ENCODE data around the gene SPDYC. TPM values are rescaled to one million over a fixed set of nuclear protein-coding genes. Genes with fewer than 3 reads are reported as not detected.

The SPDYC gene
- total RNA-seq, 1 experiment from 2014 or later = not detected

- no peak overlapping the region for H3K4me2 ChIP-seq (ENCODE audit: low read length)
- ATAC-seq = no peak
- ChIA-PET CTCF (no interaction called here), POLR2A (ENCODE audit: unreplicated experiment) (no interaction called here)
- no peak overlapping the region for H3K27ac ChIP-seq (ENCODE audit: low read length)
- no peak overlapping the region for H2AFZ ChIP-seq (ENCODE audit: low read length)
- no peaks in the 10 kb centered on the region for H3F3A ChIP-seq (ENCODE audit: low read length, unreplicated experiment)
- H3K36me3 ChIP-seq (ENCODE audit: low read depth, low read length) = peaks cover 42% of the 10 kb centered on the region; the same call in 1 of the 2 replicates
- H4K20me1 ChIP-seq (ENCODE audit: low read length) = no peaks in the 10 kb centered on the region
- H3K9ac ChIP-seq (ENCODE audit: low read length) = no peak overlapping the region
- DNase-seq = no peak
- no peaks in the 10 kb centered on the region for H3K9me3 ChIP-seq (ENCODE audit: low read length)
- BruUV-seq (replicated peaks) = no TSS peak
- no peak for TF ChIP-seq EZH2phosphoT487 (IDR thresholded peaks at IDR 0.05; ENCODE audit: borderline replicate concordance, low read length)
- peaks cover 12% of the 10 kb centered on the region for H3K4me1 ChIP-seq (ENCODE audit: insufficient read depth, low read length)
- no peak overlapping the region for H3K4me3 ChIP-seq (ENCODE audit: low read length)
- no peaks in the 10 kb centered on the region for H3K9me2 ChIP-seq (replicated peaks; ENCODE audit: low read length)
- H3K79me2 ChIP-seq (ENCODE audit: low read length) = peaks cover 41% of the 10 kb centered on the region
- no peaks in the 10 kb centered on the region for H3K27me3 ChIP-seq (ENCODE audit: low read length)
- intact Hi-C loops (cut with micrococcal nuclease) = no loop called here
These were observed 43.3 kb upstream of the SPDYC start for GRCh38 chr11:65126624-65127274.

GRCh38 chr11:65127473-65128181, 42.4 kb upstream of the SPDYC start:
- no peaks in the 10 kb centered on the region for H3F3A ChIP-seq (ENCODE audit: low read length, unreplicated experiment)
- no peak overlapping the region for H3K27ac ChIP-seq (ENCODE audit: low read length)
- intact Hi-C loops (cut with micrococcal nuclease) = no loop called here
- H2AFZ ChIP-seq (ENCODE audit: low read length) = no peak overlapping the region
- DNase-seq (no peak), ATAC-seq (no peak)
- no peaks in the 10 kb centered on the region for H3K9me2 ChIP-seq (replicated peaks; ENCODE audit: low read length)
- H3K9ac ChIP-seq (ENCODE audit: low read length) = no peak overlapping the region
- TF ChIP-seq CTCF (conservative IDR thresholded peaks at IDR 0.05; ENCODE audit: low read depth, low read length) (no peak), EZH2phosphoT487 (IDR thresholded peaks at IDR 0.05; ENCODE audit: borderline replicate concordance, low read length) (no peak), EZH2 (IDR thresholded peaks at IDR 0.05; ENCODE audit: low read length, unreplicated experiment) (no peak)
- ChIA-PET CTCF (no interaction called here), POLR2A (ENCODE audit: unreplicated experiment) (interaction anchor here (0.5 to 0.6 kb wide), 2 partner anchors 48 to 206 kb away, joined by 5 to 18 read pairs; partner anchors contain the start of gene DPF2)
- H3K4me2 ChIP-seq (ENCODE audit: low read length) = no peak overlapping the region
- no peaks in the 10 kb centered on the region for H4K20me1 ChIP-seq (ENCODE audit: low read length)
- H3K9me3 ChIP-seq (ENCODE audit: low read length) = no peaks in the 10 kb centered on the region
- H3K36me3 ChIP-seq (ENCODE audit: low read depth, low read length) = peaks cover 50% of the 10 kb centered on the region; the same call in 1 of the 2 replicates
- peaks cover 12% of the 10 kb centered on the region for H3K4me1 ChIP-seq (ENCODE audit: insufficient read depth, low read length)
- no peak overlapping the region for H3K4me3 ChIP-seq (ENCODE audit: low read length)
- H3K27me3 ChIP-seq (ENCODE audit: low read length) = no peaks in the 10 kb centered on the region
- H3K79me2 ChIP-seq (ENCODE audit: low read length) = peaks cover 42% of the 10 kb centered on the region
- BruUV-seq (replicated peaks) = no TSS peak

GRCh38 chr11:65128182-65129145, 41.6 kb upstream of the SPDYC start:
- H3K4me3 ChIP-seq (ENCODE audit: low read length) = no peak overlapping the region

More at GRCh38 chr11:65128182-65129145, 41.6 kb upstream of the SPDYC start:
- intact Hi-C loops (cut with micrococcal nuclease) = no loop called here
- peaks cover 53% of the 10 kb centered on the region; the same call in 1 of the 2 replicates for H3K36me3 ChIP-seq (ENCODE audit: low read depth, low read length)
- H3K27ac ChIP-seq (ENCODE audit: low read length) = no peak overlapping the region
- BruUV-seq (replicated peaks) = no TSS peak
- H3K27me3 ChIP-seq (ENCODE audit: low read length) = no peaks in the 10 kb centered on the region
- no peak overlapping the region for H3K9ac ChIP-seq (ENCODE audit: low read length)
- H3K9me2 ChIP-seq (replicated peaks; ENCODE audit: low read length) = no peaks in the 10 kb centered on the region
- DNase-seq (no peak), ATAC-seq (no peak)
- H3F3A ChIP-seq (ENCODE audit: low read length, unreplicated experiment) = no peaks in the 10 kb centered on the region
- POLR2A ChIA-PET (ENCODE audit: unreplicated experiment) = interaction anchor here (0.5 to 0.6 kb wide), 2 partner anchors 47 to 205 kb away, joined by 5 to 18 read pairs; partner anchors contain the start of gene DPF2
- H3K9me3 ChIP-seq (ENCODE audit: low read length) = no peaks in the 10 kb centered on the region
- peaks cover 42% of the 10 kb centered on the region for H3K79me2 ChIP-seq (ENCODE audit: low read length)
- H4K20me1 ChIP-seq (ENCODE audit: low read length) = no peaks in the 10 kb centered on the region; the same call in 1 of the 2 replicates
- CTCF ChIA-PET = no interaction called here
- TF ChIP-seq EZH2 (IDR thresholded peaks at IDR 0.05; ENCODE audit: low read length, unreplicated experiment) (no peak), CTCF (conservative IDR thresholded peaks at IDR 0.05; ENCODE audit: low read depth, low read length) (no peak), EZH2phosphoT487 (IDR thresholded peaks at IDR 0.05; ENCODE audit: borderline replicate concordance, low read length) (no peak)
- peaks cover 15% of the 10 kb centered on the region for H3K4me1 ChIP-seq (ENCODE audit: insufficient read depth, low read length)
- H2AFZ ChIP-seq (ENCODE audit: low read length) = no peak overlapping the region
- no peak overlapping the region for H3K4me2 ChIP-seq (ENCODE audit: low read length)

Data from PC-3 (cell line).